GM21737 (cell line): ENCODE measurements around the gene CMBL.
"Not testable (repeated sequence)": the region's sequence is repeated elsewhere in the genome, so short reads cannot be mapped to it uniquely, and the experiment has no call there.

ENCODE experiments used
- ATAC-seq: cut with Tn5 transposase; IDR thresholded peaks from one replicate; pipeline ENCODE4 v1.9.1; 2021; ENCODE audit warnings: mild to moderate bottlenecking, moderate library complexity; ENCODE audit not compliant: unreplicated experiment

CMBL gene

DNA sequence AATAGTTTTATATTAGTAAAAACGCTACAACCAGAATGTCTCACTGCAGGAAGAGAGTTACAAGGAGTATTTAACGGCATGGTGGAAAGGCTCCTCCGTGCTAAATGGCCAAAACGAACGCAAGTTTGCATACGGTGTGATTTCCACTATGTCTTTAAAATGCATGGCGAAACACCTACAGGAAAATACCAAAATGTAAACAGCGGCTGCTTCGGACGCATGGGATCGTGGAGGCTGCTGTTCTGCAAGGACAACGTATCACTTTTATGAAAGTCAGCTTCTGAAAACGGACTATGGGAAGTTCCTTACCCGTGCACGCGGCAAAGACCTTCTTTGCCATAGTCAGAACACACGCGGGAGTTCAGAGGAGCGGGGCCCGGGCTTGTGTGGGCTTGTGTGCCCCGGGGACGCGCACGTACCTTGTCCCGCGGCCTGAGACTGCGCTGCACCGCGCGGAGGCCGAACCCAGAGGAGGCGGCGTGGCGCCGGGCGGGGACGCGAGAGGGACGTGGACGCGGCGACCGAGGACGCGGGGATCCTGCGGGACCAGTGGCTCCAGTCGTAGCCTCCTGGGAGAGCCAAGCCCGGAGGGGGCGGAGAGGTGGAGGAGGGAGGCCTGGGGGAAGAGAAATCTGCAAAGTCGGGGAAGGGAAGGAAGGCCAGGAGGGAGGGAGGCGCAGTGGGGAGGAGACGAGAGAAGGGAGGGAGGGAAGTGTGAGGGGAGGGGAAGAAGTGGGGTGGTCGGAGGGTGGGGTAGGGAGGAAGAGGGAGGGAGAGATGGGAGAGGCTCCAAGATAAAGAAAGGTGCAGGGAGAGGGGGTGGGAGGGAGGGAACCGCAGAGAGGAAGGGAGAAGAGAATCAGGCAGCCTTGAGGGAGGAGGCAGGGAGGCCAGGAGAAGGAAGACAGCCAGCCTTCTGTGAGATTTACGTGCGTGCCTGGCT is at the start of gene CMBL:
Gene CMBL, minus strand, starts transcription at position 697 of the 943 bp plus-strand sequence. CDS start 17,140 bp downstream, outside the sequence.
- ATAC-seq: peak; percentile 67

GRCh38 chr5:10355071-10355889 is 47.6 kb upstream of the CMBL start:
- ATAC-seq: no peak

- ATAC-seq: peak; percentile 21
These were observed 46.6 kb upstream of the CMBL start for GRCh38 chr5:10354048-10354872.

DNA sequence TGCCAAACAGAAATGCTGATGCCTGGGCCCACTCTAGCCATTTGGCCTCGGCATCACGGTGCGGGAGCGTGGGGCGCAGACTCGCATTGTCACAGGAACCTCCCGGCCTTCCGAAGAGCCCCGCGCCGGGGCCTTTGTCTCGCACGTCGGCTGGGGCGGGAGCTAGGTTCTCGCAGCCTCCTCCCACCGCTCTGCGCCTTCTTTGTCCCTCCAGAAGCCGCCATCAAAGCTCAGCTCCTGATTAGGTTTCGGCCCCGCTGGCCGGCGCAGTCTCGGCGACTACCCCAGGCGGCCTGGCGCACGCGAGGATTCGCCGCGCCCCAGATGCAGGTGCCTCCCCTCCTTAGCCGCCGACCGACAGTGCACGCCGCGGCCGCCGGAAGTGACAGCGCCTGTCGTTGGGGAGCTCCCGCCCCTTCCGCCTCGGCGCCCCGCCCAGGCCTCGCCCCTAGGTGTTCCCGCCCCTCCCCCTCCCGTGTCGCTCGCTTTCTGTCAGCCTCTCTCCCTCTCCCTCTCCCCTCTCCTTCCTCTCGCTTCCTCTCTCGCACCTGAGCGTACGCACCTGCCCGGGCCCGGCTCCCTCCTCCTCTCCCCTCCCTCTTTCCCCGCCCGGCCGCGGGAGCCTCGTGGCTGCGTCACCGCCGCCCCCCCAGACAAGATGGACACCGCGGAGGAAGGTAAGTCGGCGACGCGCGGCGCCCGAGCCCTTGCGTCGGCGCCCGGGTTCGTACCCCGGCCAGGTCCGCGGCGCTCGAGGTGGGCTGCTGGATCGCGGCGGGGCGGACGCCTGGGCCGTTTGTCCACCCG is 45.7 kb upstream of the CMBL start, which contains the start of gene MARCHF6:
Gene MARCHF6, plus strand, starts transcription at position 455 of the 807 bp plus-strand sequence. Its CDS starts 204 bp downstream, at position 659.
- ATAC-seq: peak; percentile 86

DNA sequence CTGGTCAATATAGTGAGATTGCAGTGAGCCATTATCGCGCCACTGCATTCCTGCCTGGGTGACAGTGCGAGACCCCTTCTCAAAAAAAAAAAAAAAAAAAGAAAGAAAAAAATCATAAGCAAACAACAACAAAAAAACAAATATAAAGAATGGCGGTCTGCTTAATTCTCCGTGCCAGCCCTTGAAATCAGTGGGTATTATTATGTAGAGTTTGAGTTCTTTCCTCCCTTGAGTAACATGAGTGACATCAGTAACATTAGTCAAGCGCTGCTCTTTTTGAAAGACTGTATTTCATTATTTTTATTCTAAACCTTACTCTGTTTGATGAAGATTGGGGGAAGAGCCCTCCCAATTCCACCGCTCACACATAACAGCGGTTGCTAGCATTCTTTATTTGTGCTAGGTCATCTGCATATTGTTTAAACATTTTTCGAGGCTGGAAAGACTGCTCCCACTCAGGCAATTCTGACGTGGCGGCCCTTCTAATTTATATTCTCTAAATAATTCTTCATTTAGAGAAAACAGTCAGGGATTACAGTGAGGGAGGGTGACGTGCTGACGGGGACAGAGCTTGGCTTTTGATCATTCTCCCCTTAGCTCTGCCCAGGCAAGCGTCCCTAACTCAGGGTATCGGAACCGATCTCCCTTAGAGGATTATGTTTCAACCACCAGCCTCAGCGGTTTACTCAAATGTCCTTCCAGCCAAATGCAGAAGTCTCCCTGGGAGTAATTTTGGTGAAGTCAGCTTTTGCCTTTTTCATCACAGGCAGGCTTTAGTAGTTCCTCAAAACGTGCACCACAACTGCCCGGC is 44.9 kb upstream of the CMBL start:
- ATAC-seq: peak; percentile 1

DNA sequence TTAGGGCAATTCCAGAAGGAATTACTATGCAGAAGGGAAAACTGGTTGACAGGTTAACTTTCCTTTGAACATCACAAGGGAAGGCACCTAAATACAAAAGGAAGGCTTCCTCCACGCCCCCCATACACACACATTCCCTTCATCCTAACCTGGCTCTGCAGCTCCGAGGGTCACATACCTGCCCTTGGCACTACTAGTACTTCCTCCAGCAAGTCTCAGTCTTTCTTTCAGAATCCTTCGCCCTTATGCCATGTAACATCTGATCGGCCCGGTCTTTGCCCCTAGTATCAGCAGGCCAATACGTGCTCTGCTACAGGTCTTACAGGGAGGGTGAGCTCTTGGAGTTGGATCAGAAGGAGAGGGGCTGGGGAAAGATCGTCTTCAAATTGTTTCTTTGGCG is 44.2 kb upstream of the CMBL start:
- no peak for ATAC-seq

DNA sequence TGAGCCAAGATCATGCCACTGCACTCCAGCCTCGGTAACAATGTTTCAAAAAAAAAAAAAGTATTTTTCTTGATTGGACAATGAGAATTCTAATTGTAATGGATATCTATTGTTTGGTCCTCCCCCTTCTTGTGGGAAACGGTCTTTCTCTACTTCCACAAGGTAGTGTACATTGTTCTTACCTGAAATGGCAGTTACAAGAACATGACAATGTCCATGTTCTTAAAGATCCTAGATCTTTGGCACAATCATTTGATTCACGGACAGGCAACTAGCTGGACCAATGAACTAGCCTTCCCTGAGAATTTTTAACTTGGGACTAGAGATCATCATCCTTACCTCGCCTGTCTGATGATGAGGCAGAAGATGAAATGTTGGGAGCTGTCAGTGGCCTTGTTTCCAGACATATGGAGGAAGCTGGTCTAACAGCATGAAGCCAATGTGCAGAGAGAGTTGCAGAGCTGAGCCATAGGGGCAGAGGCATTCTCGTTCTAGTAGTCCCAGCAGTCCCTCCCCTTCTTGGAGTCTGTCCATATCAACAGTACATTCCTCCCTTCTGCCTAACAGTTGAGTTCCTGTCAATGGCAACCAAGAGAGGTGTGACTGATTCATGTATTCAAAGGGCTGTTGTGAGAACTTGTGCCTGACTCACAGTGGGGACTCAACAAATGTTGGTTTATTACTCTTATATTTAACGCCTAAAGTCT is 43.6 kb upstream of the CMBL start:
- ATAC-seq: no peak

DNA sequence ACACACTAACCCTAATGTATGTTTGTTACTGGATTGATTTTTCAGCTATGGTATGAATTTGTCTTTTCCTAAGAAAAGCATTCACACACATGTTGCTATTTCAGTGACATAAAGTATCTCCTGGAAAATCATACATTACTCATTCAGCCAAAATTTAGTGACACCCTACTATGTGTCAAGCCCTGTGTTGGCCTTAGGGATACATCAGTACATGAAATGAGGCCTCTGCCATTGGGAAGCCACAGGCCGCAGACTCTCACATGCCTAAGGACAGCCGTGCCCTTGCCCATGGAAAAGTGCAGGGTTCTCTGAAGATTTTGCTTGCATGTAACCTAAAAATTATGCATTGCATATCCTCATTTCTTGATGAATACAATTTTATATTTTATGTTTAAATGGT is 40.6 kb upstream of the CMBL start:
- no peak for ATAC-seq

- ATAC-seq: not testable (repeated sequence)
These were observed 36.9 kb upstream of the CMBL start for GRCh38 chr5:10344461-10345106.

- no peak for ATAC-seq
These were observed 35.8 kb upstream of the CMBL start for GRCh38 chr5:10343486-10343885.

DNA sequence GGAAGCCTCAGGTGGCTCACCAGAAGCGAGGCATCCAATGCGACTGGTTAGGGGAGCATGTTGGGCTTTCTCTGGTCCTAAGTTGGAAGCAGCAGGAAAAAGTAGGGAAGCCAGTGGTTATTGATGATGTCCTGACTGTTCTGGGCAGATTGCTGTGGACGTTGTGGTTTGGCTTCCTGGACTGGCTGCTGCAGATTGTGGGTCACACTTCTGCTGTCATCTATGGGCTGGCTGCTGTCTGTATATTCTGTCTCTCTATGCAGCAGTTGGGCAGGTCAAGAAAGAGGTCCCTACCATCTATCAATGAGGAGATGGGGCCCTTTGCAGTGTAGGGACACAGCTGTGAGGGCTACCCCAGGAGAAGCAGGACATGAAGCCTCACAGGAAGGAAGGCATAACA is 32.3 kb upstream of the CMBL start:
- ATAC-seq: no peak

DNA sequence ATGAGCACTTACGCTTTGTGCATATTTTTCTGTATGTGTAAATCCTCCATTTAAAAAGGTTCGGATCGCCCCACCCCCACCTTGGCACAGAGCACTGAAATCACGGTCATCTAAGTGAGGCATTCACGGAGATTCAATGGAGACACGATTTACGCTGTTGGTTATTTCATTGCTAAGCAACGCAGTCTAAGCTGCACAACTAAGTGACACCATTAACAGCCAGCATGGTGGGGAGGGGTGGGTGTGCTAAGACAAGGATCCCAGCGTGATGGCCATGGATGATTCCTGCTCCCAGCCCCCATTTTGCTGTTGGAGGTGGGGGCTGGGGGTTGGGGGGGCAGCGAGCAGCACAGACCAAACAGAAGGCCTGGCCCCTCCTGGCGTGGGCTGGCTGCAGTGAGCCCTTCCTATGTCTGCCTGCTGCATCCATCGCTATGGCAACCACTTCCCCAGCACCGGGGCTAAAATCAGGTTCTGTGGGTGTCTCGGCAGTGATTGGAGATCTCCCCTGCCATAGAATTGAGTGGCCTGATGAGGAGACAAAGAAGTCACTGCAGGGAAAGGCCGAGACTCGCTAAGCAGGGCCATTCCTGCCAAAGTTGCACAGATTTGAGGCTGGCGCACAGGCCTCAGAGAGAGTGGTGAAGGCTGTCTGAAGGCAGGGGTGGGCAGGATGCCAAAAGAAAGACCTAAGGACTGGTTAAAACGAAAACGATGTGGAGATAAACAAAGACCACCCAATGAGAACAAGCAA is 31.5 kb upstream of the CMBL start:
- no peak for ATAC-seq

DNA sequence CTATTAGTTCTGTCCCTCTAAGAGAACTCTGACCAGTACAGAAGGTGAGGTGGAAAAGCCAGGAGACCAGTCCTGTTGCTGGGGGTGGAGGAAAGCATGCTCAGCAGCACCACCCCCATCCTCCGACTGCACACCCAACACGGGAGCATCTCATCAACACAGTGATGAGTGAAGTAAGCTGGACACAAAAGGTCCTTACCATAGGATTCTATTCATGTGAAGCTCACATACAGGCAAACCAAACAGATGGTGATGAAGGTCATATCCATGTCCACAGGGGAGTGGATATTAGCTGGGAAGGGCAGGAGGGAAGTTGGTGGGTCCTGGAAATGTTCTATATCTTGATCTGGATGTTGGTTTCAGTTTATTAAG is 31.0 kb upstream of the CMBL start:
- no peak for ATAC-seq

GRCh38 chr5:10337986-10338385 is 30.3 kb upstream of the CMBL start:
- no peak for ATAC-seq

GRCh38 chr5:10337107-10337506 is 29.4 kb upstream of the CMBL start:
- no peak for ATAC-seq

DNA sequence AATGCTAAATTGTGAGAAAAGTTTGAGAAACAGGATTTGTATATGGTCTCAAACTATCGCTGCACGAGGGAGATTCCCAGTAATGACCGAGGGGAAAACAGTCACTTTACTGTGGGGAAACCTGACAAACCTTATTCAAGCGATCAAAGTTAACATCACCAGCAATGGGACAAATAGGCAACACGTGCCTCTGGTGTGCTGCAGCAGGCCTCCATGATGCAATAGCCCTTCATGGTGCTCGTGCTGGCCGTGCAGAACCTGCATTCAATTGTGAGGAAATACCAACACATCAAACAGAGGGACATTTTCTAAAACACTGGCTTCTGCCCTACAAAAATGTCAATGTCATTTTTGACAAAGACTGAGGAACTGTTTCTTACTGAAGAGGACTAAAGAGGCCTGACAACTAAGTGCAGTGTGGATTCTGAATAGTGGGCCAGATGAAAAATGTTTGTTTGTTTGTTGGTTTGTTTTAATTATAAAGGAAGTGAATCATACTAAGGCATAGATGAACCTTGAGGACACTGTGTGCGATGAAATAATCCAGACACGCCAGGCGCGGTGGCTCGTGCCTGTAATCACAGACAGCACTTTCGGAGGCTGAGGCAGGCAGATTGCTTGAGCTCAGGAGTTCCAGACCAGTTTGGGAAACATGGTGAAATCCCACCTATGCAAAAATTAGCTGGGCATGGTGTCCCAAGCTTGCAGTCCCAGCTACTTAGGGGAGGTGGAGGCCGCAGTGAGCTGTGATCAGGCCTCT is 28.2 kb upstream of the CMBL start:
- no peak for ATAC-seq

- no peak for ATAC-seq
These were observed 27.1 kb upstream of the CMBL start for GRCh38 chr5:10334831-10335230.
